ENCODE measurements around the gene SCN2B.

DNA sequence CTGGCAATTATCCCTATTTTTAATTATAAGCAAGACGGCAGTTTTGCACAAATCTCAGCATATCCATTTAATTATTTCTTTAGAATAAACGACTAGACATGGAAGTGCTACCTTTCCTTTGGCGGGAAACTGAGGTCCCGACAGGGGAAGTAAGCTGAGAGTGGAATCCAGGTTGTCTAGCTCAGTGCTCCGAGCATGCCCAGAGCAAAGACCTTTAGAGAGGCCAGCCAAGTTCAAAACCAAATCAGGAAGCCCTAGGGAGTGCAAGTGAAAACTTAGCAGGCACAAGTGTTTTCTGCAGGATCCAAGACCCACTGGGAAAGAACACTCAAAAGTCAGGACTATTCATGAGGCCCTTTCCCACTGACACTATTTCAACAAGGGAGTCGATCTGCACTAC is 22.7 kb upstream of the SCN2B start:
- TF ChIP-seq, protein P1, sequence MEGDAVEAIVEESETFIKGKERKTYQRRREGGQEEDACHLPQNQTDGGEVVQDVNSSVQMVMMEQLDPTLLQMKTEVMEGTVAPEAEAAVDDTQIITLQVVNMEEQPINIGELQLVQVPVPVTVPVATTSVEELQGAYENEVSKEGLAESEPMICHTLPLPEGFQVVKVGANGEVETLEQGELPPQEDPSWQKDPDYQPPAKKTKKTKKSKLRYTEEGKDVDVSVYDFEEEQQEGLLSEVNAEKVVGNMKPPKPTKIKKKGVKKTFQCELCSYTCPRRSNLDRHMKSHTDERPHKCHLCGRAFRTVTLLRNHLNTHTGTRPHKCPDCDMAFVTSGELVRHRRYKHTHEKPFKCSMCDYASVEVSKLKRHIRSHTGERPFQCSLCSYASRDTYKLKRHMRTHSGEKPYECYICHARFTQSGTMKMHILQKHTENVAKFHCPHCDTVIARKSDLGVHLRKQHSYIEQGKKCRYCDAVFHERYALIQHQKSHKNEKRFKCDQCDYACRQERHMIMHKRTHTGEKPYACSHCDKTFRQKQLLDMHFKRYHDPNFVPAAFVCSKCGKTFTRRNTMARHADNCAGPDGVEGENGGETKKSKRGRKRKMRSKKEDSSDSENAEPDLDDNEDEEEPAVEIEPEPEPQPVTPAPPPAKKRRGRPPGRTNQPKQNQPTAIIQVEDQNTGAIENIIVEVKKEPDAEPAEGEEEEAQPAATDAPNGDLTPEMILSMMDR (IDR thresholded peaks at IDR 0.05) = no peak
- no peak for TF ChIP-seq ZFX (IDR thresholded peaks at IDR 0.05; ENCODE audit: borderline replicate concordance)

All from 22Rv1 (cell line).